Measurements from ENCODE around the gene KIAA0930.

The KIAA0930 gene

DNA sequence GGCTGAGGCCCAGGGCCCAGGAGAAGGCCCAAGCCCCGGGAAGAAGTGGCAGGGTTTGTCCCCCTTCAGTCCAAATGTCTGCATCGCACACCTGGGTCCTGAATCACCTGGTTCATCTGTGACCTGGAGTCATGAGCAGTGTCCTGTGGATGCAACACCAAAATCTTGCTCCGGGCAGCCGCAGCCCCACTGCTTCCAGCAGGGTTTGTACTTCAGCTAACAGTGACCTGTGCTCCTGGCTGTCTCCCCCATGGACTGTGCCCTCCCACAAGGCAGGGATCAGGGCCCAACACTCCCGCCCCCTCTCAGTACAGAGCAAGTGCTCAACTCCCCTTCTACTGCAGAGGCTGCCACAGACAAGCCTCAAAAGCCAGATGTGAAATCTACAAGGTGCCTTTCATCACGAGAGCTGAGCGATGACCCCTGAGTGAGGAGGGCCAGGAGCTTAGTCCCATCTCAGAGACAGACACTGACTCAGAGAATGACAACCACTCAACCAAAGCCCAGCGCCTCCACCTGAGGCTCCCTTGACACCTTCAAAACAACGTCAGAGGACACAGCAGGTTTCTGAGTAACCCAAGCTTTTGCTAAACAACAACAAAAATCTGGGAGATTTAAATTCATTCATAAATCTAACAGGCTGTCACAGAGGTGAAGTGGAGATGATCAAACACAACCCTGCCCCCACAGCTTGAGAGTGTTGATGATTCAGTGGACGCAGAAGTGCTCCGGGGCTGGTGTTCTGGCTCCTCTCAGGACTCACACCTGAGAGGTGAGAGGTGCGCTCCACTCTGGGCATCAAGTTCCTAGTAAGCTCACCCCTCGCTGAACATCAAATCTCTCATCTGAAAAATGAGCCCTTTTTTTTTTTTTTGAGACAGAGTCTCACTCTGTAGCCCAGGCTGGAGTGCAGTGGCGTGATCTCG is 3.4 kb downstream of the KIAA0930 start:
- DNase-seq (ENCODE audit: low spot score), result no peak

GRCh38 chr22:45235851-45236342 is 4.8 kb downstream of the KIAA0930 start:
- no peak for DNase-seq (ENCODE audit: low spot score)

DNA sequence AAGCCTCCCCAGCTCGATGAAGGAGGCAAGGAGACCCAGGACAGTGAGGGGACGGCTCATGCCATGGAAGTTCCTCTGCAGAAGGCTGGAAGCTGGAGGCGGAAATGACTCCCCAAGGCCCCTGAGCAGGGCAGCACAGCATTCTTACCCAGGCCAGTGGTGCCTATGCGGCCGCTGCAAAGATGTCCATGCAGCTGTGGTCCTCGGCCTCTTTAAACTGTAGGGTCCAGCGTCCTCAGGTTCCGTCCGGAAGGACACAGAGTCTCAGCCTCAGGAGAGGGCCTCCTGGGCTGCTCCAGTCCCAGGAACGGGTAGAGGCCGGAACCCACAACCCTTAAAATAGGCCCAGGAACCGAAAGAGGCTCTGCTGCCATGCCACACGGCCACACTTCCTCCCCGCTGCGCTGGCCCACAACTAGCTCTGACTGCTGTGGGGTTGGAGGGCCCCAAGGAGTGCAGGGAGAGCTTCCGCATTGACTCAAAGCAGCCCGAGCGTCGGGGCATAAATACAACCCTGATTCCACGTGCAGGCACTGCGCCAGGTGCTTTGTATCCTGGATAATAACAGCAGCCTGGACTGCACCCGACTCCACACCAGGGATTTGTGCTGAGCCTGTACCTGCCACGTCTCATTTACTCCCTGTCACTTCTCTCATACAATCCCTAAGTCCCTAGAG is 5.5 kb downstream of the KIAA0930 start:
- no peak for DNase-seq (ENCODE audit: low spot score)

DNA sequence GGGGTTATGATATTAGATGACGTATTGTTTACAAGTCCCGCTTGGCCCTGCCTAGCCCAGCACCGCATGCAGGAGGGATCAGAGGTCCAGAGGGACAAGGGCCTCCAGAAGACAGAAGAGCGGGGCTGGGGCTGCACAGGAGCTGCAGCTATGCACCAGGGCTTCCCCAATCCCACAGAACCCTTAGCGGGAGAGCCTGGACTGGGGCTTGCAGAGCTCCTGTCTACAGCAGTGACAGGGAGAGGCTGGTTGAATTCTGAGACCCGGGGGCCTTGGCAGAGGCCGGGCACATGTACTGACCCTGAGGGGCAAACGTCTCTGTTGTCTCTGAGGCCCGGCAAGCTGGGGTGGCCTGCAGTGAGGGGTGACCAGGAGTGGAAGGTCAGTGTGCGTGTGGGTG is 6.9 kb downstream of the KIAA0930 start:
- DNase-seq (ENCODE audit: low spot score), result no peak

DNA sequence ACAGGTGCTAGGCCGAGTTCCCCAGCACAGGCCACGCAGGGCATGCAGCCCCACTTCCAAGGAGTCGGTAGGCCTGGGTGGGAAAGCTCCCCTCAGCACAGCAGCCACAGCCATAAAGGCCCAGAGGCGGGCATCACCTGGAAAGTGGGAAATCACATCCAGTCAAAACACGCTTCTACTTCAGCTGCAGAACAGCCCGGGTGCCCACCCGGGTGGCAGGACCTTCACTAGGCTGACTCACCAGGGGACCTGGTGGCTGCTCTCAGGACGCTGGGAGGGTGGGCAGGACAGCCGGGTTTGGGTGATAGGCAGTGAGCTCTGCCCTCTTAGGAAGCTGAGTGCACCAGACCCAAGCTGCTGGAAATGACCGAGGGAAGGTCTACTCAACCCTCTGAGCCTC is 7.3 kb downstream of the KIAA0930 start:
- DNase-seq (ENCODE audit: low spot score), result no peak

GRCh38 chr22:45231293-45231692 is 9.4 kb downstream of the KIAA0930 start:
- DNase-seq (ENCODE audit: low spot score), result no peak

DNA sequence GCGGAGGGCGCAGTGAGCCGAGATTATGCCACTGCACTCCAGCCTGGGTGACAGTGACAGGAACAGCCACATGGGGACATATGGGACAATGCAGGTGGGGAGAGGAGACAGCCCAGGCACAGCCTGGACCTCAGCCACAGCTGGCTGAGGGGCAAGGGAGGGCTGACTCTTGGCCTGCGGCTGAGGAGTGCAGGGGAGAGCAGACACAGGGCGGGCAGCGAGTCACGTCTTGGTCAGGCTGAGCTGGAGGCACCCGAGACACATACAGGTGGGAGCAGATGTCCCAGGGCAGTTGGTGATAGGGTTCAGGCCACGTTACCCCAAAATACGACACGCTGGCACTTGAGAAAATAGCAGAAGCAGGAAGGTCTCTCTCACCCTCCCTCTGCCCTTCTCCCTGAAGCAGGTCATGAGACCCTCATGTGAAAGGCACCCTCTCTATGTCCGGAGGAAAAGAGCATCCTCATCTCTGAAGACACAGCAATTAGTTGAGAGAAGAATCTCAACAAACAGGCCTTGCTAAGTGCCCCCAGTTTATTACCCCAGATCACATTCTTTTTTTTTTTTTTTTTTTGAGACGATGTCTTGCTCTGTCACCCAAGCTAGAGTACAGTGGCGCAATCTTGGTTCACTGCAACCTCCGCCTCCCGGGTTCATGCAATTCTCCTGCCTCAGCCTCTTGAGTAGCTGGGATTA is 10.5 kb downstream of the KIAA0930 start:
- DNase-seq (ENCODE audit: low spot score), result no peak

DNA sequence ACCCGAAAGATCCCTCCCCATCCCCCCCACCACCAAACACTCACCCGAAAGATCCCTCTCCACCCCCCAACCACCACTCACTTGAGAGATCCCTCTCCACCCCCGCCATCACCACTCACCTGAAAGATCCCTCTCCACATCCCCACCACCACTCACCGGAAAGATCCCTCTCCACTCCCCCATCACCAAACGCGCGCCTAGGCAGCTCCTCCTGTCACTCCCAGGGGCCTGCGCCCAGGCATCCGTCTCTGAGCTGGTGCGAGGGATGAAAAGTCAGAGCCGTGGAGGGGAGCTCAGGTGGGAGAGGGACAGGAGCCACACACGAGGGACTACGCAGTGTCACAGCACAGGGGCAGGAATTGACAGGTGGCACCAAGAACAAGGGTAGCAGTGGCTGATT is 11.5 kb downstream of the KIAA0930 start:
- no peak for DNase-seq (ENCODE audit: low spot score)

DNA sequence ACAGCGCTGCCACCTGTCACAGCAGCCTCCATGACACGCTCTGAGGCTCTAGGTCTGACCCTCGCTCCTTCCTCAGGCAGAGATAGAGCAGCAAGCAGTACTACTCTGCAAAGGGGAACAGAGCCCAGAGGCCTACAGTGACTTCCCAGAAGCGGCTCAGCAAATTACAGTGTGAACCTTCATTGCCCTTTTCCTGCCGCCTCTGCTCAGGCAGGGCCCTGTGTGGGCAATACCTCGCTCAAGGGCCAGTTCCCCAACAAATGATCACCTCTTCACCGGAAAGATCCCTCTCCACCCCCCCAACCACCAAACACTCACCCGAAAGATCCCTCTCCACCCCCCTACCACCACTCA is 12.3 kb downstream of the KIAA0930 start:
- DNase-seq (ENCODE audit: low spot score), result no peak

GRCh38 chr22:45227645-45228400 is 12.9 kb downstream of the KIAA0930 start:
- no peak for DNase-seq (ENCODE audit: low spot score)

- DNase-seq (ENCODE audit: low spot score), result peak; percentile 23
Measured at GRCh38 chr22:45226503-45227186, 14.0 kb downstream of the KIAA0930 start.

- DNase-seq (ENCODE audit: low spot score), result no peak
Measured at GRCh38 chr22:45225732-45226502, 14.8 kb downstream of the KIAA0930 start.

- DNase-seq (ENCODE audit: low spot score), result no peak
Measured at GRCh38 chr22:45224988-45225731, 15.5 kb downstream of the KIAA0930 start.

DNA sequence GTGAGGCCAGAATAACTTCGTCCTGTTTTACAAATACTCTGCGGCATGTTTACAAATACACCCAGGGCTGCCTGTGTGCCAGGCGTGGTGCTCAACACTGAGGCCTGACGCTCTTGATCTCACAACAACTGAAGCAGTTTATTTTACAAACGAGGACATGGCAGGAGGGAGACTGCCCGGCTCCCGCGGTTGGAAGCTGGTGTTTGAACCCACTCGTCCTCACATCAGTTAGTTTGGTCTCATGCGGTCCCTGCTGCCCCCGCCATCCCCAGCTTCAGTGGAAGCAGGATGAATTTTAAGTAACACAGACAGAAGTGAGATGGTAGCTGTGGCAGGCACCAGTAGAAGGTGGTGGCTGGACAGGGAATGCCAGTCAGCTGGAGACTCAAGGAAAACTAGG is 16.4 kb downstream of the KIAA0930 start:
- no peak for DNase-seq (ENCODE audit: low spot score)

DNA sequence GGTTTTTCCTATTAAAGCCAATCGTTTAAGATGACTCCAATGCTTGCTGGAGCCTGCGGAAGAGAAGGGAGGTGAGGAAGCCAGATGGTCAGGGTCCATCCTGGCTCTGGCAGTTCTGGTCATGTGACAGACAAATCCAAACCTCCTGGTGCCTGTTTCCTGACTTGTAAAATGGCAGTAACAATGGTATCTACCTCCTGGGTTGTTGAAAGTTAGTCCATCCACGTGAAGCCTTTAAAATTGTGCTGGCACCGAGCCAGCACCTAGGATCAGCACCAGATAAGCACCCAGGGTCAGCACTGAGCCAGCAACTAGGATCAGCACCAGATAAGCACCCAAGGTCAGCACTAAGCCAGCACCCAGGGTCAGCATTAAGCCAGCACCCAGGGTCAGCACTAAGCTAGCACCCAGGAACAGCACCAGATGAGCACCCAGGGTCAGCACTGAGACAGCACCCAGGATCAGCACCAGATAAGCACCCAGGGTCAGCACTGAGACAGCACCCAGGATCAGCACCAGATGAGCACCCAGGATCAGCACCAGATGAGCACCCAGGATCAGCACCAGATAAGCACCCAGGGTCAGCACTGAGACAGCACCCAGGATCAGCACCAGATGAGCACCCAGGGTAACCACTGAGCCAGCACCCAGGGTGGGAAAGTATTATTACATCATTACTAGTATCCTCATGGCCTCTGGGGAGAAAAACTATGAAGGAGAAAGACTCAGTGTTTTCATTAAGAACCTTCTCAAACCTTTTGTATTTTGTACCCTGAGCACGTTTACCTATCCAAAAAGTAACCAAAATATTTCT is 17.2 kb downstream of the KIAA0930 start:
- DNase-seq (ENCODE audit: low spot score), result no peak

DNA sequence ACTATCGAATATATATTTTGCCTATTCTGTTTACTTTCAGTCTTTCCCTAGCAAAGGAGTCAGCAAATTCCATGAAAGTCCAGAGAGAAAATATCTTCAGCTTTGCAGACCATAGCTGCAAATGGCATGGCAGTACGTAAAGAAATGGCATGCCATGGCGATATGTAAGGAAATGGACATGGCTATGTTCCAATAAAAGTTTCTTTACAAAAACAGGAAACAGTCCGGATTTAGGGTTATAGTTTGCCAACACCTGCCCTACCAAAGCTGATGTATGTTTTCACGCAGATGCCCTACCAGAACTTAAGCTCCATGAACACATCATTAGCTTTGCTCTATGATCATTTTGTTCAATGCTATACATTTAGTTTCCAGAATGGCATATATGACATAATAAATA is 19.5 kb downstream of the KIAA0930 start:
- no peak for DNase-seq (ENCODE audit: low spot score)

GRCh38 chr22:45218976-45219375 is 21.7 kb downstream of the KIAA0930 start:
- no peak for DNase-seq (ENCODE audit: low spot score)

GRCh38 chr22:45217806-45218205 is 22.9 kb downstream of the KIAA0930 start:
- DNase-seq (ENCODE audit: low spot score), result no peak

- DNase-seq (ENCODE audit: low spot score), result no peak
Measured at GRCh38 chr22:45217345-45217744, 23.3 kb downstream of the KIAA0930 start.
